ENCODE data around the gene CYP2R1.
"Not testable (repeated sequence)": the region's sequence is repeated elsewhere in the genome, so short reads cannot be mapped to it uniquely, and the experiment has no call there.

CYP2R1 gene

GRCh38 chr11:14891143-14892035 lies 642 bp downstream of the CYP2R1 start:
- H3K36me3 ChIP-seq = no peaks in the 10 kb centered on the region
- H3K27ac ChIP-seq = peak overlapping the region; percentile 18; the same call in 1 of the 2 replicates
- peak; percentile 88 for DNase-seq
- H3K4me3 ChIP-seq (ENCODE audit: low read depth, low read length) = peak overlapping the region; percentile 60
- peaks cover 3% of the 10 kb centered on the region for H3K27me3 ChIP-seq (ENCODE audit: insufficient read depth, low read depth, severe bottlenecking)
- TF ChIP-seq, protein P1, sequence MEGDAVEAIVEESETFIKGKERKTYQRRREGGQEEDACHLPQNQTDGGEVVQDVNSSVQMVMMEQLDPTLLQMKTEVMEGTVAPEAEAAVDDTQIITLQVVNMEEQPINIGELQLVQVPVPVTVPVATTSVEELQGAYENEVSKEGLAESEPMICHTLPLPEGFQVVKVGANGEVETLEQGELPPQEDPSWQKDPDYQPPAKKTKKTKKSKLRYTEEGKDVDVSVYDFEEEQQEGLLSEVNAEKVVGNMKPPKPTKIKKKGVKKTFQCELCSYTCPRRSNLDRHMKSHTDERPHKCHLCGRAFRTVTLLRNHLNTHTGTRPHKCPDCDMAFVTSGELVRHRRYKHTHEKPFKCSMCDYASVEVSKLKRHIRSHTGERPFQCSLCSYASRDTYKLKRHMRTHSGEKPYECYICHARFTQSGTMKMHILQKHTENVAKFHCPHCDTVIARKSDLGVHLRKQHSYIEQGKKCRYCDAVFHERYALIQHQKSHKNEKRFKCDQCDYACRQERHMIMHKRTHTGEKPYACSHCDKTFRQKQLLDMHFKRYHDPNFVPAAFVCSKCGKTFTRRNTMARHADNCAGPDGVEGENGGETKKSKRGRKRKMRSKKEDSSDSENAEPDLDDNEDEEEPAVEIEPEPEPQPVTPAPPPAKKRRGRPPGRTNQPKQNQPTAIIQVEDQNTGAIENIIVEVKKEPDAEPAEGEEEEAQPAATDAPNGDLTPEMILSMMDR (IDR thresholded peaks at IDR 0.05; ENCODE audit: low read depth, low read length) = no peak
- H3K9me3 ChIP-seq (ENCODE audit: severe bottlenecking) = peaks cover 14% of the 10 kb centered on the region

DNA sequence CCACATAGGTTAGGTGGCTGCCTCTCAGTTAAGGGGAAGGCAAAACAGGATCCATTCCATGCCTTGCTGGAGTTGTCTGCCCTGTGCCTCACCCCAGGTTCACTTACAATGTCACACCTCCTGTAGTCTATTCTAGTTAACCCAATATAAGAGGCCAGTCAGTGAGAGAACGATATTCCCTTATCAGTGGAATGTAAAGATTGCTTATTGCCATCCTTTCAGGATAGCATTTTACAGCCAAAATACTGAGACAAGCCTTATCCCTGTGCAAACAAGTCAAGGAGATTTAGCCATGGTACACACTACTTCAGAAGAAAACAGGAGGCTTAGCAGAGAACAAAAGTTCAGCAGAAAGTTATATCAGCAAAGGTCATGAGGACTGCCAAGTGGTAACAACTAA lies 5.5 kb downstream of the CYP2R1 start:
- TF ChIP-seq, protein P1 (IDR thresholded peaks at IDR 0.05; ENCODE audit: low read depth, low read length) = no peak
- no peak for DNase-seq
- H3K36me3 ChIP-seq = no peaks in the 10 kb centered on the region
- H3K9me3 ChIP-seq (ENCODE audit: severe bottlenecking) = no peaks in the 10 kb centered on the region
- H3K27me3 ChIP-seq (ENCODE audit: insufficient read depth, low read depth, severe bottlenecking) = no peaks in the 10 kb centered on the region
- no peak overlapping the region for H3K27ac ChIP-seq
- no peak overlapping the region for H3K4me3 ChIP-seq (ENCODE audit: low read depth, low read length)

DNA sequence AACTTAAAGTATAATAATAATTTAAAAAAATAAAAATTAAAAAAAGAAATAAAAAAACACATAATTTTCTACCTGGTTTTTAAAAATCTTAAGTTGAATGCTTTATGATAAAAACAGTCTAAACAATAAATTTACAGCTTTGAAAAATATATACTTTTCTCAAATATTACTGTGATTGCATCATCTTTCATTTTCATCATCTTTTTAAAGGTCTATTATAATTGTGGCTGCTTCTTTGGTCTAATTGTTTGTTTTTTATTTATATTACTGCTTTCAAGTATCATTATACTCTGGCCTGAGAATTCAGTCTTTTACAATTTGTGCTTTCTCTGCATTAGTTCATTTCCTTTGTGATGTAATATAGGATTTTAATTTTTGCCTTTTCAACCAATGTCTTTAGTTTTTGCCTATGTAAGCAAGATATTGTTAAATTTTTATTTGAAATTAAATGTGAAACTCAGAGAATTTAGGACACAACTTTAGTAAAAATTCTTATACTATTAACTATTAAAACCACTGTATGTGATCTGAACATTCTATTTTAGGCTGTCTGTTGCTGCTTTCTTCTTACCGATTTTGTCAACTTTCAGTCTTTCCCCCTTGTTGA lies 7.3 kb downstream of the CYP2R1 start:
- Histone ChIP-seq H3K36me3 (no peaks in the 10 kb centered on the region), H3K9me3 (ENCODE audit: severe bottlenecking) (no peaks in the 10 kb centered on the region), H3K4me3 (ENCODE audit: low read depth, low read length) (no peak overlapping the region), H3K27me3 (ENCODE audit: insufficient read depth, low read depth, severe bottlenecking) (no peaks in the 10 kb centered on the region), H3K27ac (no peak overlapping the region)
- DNase-seq = no peak
- TF ChIP-seq, protein P1 (IDR thresholded peaks at IDR 0.05; ENCODE audit: low read depth, low read length) = no peak

- not testable (repeated sequence) for DNase-seq; H3K9me3 ChIP-seq (ENCODE audit: severe bottlenecking); H3K36me3 ChIP-seq; H3K27me3 ChIP-seq (ENCODE audit: insufficient read depth, low read depth, severe bottlenecking); H3K27ac ChIP-seq; H3K4me3 ChIP-seq (ENCODE audit: low read depth, low read length)
These were observed 8.3 kb downstream of the CYP2R1 start for GRCh38 chr11:14883683-14884082.

- Histone ChIP-seq H3K36me3 (no peaks in the 10 kb centered on the region), H3K27me3 (ENCODE audit: insufficient read depth, low read depth, severe bottlenecking) (no peaks in the 10 kb centered on the region)
These were observed 9.8 kb downstream of the CYP2R1 start for GRCh38 chr11:14882196-14882595.

More at GRCh38 chr11:14882196-14882595, 9.8 kb downstream of the CYP2R1 start:
- DNase-seq = no peak
- Histone ChIP-seq H3K9me3 (ENCODE audit: severe bottlenecking) (no peaks in the 10 kb centered on the region), H3K4me3 (ENCODE audit: low read depth, low read length) (no peak overlapping the region), H3K27ac (no peak overlapping the region)
- TF ChIP-seq, protein P1 (IDR thresholded peaks at IDR 0.05; ENCODE audit: low read depth, low read length) = no peak
